ENCODE results near the gene TSPAN6.
A peak's percentile ranks its signal among the peaks of the same experiment; 100 is the strongest.

- TF ChIP-seq CTCF (conservative IDR thresholded peaks at IDR 0.05 in 1 of 2, IDR thresholded peaks at IDR 0.05 in 1 of 2; ENCODE audit: extremely low read depth in 1 of 2, insufficient read depth in 1 of 2, low read depth in 1 of 2, low read length in 2 of 2) = peak; percentile 26 to 53
- TF ChIP-seq EZH2 (IDR thresholded peaks at IDR 0.05; ENCODE audit: borderline replicate concordance, low read length) = no peak
Measured at GRCh38 chrX:100636321-100636991, at the start of gene TSPAN6.

Data from mammary epithelial cell (primary cell).